ENCODE data around the gene KDM1A. TPM values are rescaled to one million over a fixed set of nuclear protein-coding genes. Genes with fewer than 3 reads are reported as not detected.
A peak's percentile ranks its signal among the peaks of the same experiment; 100 is the strongest.

KDM1A gene
- total RNA-seq, 2 experiments from 2014 or later: 66.5 to 73.2 TPM

- intact Hi-C loops (cut with DNase I, micrococcal nuclease): loop anchor here (1.0 kb wide), 2 partner anchors 86 to 122 kb away; no protein-coding TSS in a partner anchor
- DNase-seq: peak; percentile 74
- H3K4me3 Mint-ChIP-seq: no peak overlapping the region
- POLR2A ChIA-PET: interaction anchor here (0.6 to 1.0 kb wide), 2 partner anchors 80 to 85 kb away, joined by 3 read pairs; no protein-coding TSS in a partner anchor
- ATAC-seq: peak; percentile 17
- peaks cover 14% of the 10 kb centered on the region for H3K36me3 Mint-ChIP-seq (ENCODE audit: low read depth)
- H3K27ac Mint-ChIP-seq: no peak overlapping the region
- no peaks in the 10 kb centered on the region for H3K9me3 Mint-ChIP-seq (ENCODE audit: low read depth)
- H3K27me3 Mint-ChIP-seq: no peaks in the 10 kb centered on the region
- H3K4me1 Mint-ChIP-seq: peaks cover 45% of the 10 kb centered on the region
- CTCF ChIA-PET: interaction anchor here (0.6 to 14.4 kb wide), 33 partner anchors 8 to 1394 kb away, joined by 3 to 547 read pairs (median 4); no protein-coding TSS in a partner anchor
Observed at GRCh38 chr1:23098463-23099170, 79.3 kb downstream of the KDM1A start.

- no peaks in the 10 kb centered on the region for H3K27me3 Mint-ChIP-seq
- ATAC-seq (no peak), DNase-seq (no peak)
- POLR2A ChIA-PET: interaction anchor here (0.6 to 1.0 kb wide), 3 partner anchors 79 to 85 kb away, joined by 3 read pairs; no protein-coding TSS in a partner anchor
- H3K27ac Mint-ChIP-seq: no peak overlapping the region
- intact Hi-C loops (cut with DNase I, micrococcal nuclease): no loop called here
- H3K4me3 Mint-ChIP-seq: no peak overlapping the region
- peaks cover 47% of the 10 kb centered on the region for H3K4me1 Mint-ChIP-seq
- CTCF ChIA-PET: interaction anchor here (0.6 to 14.4 kb wide), 34 partner anchors 8 to 1395 kb away, joined by 3 to 547 read pairs (median 4); no protein-coding TSS in a partner anchor
- peaks cover 9% of the 10 kb centered on the region for H3K36me3 Mint-ChIP-seq (ENCODE audit: low read depth)
- H3K9me3 Mint-ChIP-seq (ENCODE audit: low read depth): no peaks in the 10 kb centered on the region
Observed at GRCh38 chr1:23099171-23099536, 79.9 kb downstream of the KDM1A start.

DNA sequence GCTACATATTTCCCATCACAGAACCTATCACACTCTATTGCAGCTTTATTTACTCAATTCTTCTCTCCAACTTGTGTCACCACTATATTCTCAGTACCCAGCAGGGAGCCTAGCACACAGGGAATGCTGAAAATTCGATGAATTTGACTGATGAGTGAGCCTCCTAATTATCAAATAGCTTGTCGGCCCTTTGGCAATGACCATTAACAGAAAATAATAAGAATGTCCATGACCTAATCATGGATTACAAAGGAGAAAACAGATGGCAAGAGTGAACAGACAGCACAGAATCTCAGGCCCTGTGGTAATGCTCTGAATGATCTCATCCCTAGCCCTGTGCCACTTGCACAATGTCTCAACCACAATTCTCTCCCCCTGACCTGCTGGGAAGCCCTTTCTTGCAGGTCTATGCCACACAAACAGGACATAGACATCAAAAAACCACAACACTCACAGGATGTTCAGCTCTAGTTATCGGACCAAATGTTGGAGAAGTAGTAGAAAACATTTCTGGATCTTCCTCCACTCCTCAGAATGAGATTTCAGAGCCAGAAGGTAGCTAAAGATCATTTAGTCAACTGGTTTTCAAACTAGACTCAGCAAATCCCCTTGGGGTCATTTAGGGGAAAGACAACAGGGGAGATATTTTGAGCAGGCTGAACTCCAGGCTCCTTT lies 80.9 kb downstream of the KDM1A start:
- H3K27ac Mint-ChIP-seq: peak overlapping the region; percentile 70
- no peaks in the 10 kb centered on the region for H3K9me3 Mint-ChIP-seq (ENCODE audit: low read depth)
- intact Hi-C loops (cut with DNase I, micrococcal nuclease): loop anchor here in 1 of 2 experiments (5.0 to 10.0 kb wide), 2 partner anchors 47 to 435 kb away; partner anchors contain the start of gene E2F2
- peaks cover 50% of the 10 kb centered on the region for H3K4me1 Mint-ChIP-seq
- DNase-seq (peak; percentile 57), ATAC-seq (peak; percentile 62)
- H3K4me3 Mint-ChIP-seq: no peak overlapping the region
- peaks cover 6% of the 10 kb centered on the region for H3K36me3 Mint-ChIP-seq (ENCODE audit: low read depth)
- ChIA-PET CTCF (interaction anchor here (0.6 to 14.4 kb wide), 14 partner anchors 11 to 446 kb away, joined by 3 to 547 read pairs (median 6); no protein-coding TSS in a partner anchor), POLR2A (interaction anchor here (0.8 kb wide), 2 partner anchors 19 to 84 kb away, joined by 3 read pairs; no protein-coding TSS in a partner anchor)
- no peaks in the 10 kb centered on the region for H3K27me3 Mint-ChIP-seq

- Mint-ChIP-seq H3K4me1 (peaks cover 50% of the 10 kb centered on the region), H3K27ac (no peak overlapping the region)
- CTCF ChIA-PET: interaction anchor here (1.1 to 14.4 kb wide), 10 partner anchors 10 to 94 kb away, joined by 3 to 547 read pairs (median 26); no protein-coding TSS in a partner anchor
Observed at GRCh38 chr1:23101101-23101827, 82.0 kb downstream of the KDM1A start.

GRCh38 chr1:23101887-23102286 lies 82.6 kb downstream of the KDM1A start:
- intact Hi-C loops (cut with DNase I, micrococcal nuclease): loop anchor here in 1 of 2 experiments (5.0 to 10.0 kb wide), 2 partner anchors 45 to 433 kb away; partner anchors contain the start of gene E2F2
- H3K27ac Mint-ChIP-seq: no peak overlapping the region
- POLR2A ChIA-PET: interaction anchor here (1.7 kb wide), 1 partner anchor 83 kb away, joined by 5 read pairs; no protein-coding TSS in a partner anchor

More at GRCh38 chr1:23101101-23101827, 82.0 kb downstream of the KDM1A start:
- intact Hi-C loops (cut with DNase I, micrococcal nuclease): loop anchor here in 1 of 2 experiments (5.0 to 10.0 kb wide), 2 partner anchors 46 to 434 kb away; partner anchors contain the start of gene E2F2
- Mint-ChIP-seq H3K27me3 (no peaks in the 10 kb centered on the region), H3K36me3 (ENCODE audit: low read depth) (peaks cover 6% of the 10 kb centered on the region), H3K4me3 (no peak overlapping the region), H3K9me3 (ENCODE audit: low read depth) (no peaks in the 10 kb centered on the region)
- ATAC-seq (no peak), DNase-seq (no peak)
- POLR2A ChIA-PET: no interaction called here

DNA sequence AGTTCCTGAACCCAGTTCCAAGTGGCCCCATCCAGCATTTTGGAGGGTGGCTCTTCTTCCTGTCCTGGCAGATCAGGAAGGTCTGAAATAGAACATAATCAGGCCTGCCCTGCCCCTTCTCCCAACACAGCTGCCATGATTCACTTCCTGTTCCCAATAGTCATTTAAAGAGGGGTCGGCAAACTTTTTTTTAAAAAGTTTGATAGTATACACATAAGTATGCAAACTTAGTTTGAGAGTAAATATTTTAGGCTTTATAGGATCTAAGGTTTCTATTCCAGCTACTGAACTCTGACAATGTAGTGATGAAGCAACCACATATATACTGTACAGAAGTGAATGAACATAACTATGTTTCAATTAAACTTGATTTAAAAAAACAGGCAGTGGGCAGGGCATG lies 83.0 kb downstream of the KDM1A start:
- DNase-seq: no peak
- ChIA-PET CTCF (interaction anchor here (1.2 to 14.4 kb wide), 6 partner anchors 18 to 301 kb away, joined by 3 to 547 read pairs (median 18); partner anchors contain the start of gene KDM1A), POLR2A (interaction anchor here (1.7 kb wide), 1 partner anchor 82 kb away, joined by 5 read pairs; no protein-coding TSS in a partner anchor)
- intact Hi-C loops (cut with DNase I, micrococcal nuclease): loop anchor here in 1 of 2 experiments (5.0 to 10.0 kb wide), 2 partner anchors 45 to 433 kb away; partner anchors contain the start of gene E2F2
- ATAC-seq: no peak
- Mint-ChIP-seq H3K27me3 (no peaks in the 10 kb centered on the region), H3K9me3 (ENCODE audit: low read depth) (no peaks in the 10 kb centered on the region), H3K36me3 (ENCODE audit: low read depth) (peaks cover 6% of the 10 kb centered on the region), H3K4me1 (peaks cover 50% of the 10 kb centered on the region), H3K27ac (no peak overlapping the region), H3K4me3 (no peak overlapping the region)

More at GRCh38 chr1:23101887-23102286, 82.6 kb downstream of the KDM1A start:
- CTCF ChIA-PET: interaction anchor here (1.2 to 14.4 kb wide), 6 partner anchors 18 to 302 kb away, joined by 3 to 547 read pairs (median 18); partner anchors contain the start of gene KDM1A
- DNase-seq (no peak), ATAC-seq (no peak)
- H3K4me1 Mint-ChIP-seq: peaks cover 50% of the 10 kb centered on the region
- no peak overlapping the region for H3K4me3 Mint-ChIP-seq
- H3K27me3 Mint-ChIP-seq: no peaks in the 10 kb centered on the region
- H3K9me3 Mint-ChIP-seq (ENCODE audit: low read depth): no peaks in the 10 kb centered on the region
- peaks cover 6% of the 10 kb centered on the region for H3K36me3 Mint-ChIP-seq (ENCODE audit: low read depth)

DNA sequence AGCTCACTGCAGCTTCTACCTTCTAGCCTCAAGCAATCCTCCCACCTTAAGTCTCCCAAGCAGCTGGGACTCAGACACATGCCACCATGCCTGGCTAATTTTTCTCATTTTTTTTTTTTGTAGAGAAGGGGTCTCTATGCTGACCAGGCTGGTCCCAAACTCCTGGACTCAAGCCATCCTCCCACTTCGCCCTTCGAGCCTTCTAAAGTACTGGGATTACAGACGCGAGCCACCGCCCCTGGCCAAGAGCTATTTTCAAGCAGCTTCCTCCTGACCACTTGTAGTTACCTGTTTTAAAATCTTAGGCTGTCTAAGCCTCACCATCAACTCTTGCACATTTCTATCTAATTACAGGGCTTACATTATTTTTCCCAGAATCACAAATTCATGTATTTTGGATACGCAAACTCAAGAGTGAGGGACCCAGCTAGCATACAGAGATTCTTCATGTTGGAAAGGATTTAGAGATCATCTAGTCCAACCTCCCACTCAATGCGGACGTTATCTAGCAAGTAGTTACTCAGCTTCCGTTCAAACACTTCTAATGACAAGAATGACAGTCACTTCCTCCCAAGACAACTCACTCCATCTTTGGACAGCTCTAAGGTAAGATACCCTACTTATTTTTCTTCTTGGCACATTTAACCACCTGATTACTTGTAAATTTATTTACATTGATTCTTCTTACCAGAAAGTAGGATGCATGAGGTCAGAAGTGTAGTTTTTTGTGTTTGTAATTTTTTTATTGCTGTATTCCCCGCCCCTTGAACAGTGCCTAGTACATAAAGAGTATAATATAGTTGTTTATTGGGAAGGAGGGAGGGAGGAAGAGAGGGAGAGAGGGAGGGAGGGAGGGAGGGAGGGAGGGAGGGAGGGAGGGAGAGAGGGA lies 84.0 kb downstream of the KDM1A start:
- CTCF ChIA-PET: interaction anchor here (0.6 to 14.4 kb wide), 9 partner anchors 10 to 300 kb away, joined by 3 to 547 read pairs (median 3); partner anchors contain the start of gene KDM1A
- peaks cover 50% of the 10 kb centered on the region for H3K4me1 Mint-ChIP-seq
- peak overlapping the region; percentile 56 for H3K4me3 Mint-ChIP-seq
- intact Hi-C loops (cut with DNase I, micrococcal nuclease): loop anchor here in 1 of 2 experiments (1.0 to 10.0 kb wide), 3 partner anchors 44 to 432 kb away; partner anchors contain the start of genes E2F2 and LUZP1
- ATAC-seq (peak; percentile 92), DNase-seq (peak; percentile 51)
- peak overlapping the region; percentile 92 for H3K27ac Mint-ChIP-seq
- no peaks in the 10 kb centered on the region for H3K27me3 Mint-ChIP-seq
- POLR2A ChIA-PET: interaction anchor here (0.6 to 1.7 kb wide), 5 partner anchors 14 to 240 kb away, joined by 3 to 5 read pairs (median 3); no protein-coding TSS in a partner anchor
- H3K36me3 Mint-ChIP-seq (ENCODE audit: low read depth): peaks cover 10% of the 10 kb centered on the region
- H3K9me3 Mint-ChIP-seq (ENCODE audit: low read depth): no peaks in the 10 kb centered on the region

DNA sequence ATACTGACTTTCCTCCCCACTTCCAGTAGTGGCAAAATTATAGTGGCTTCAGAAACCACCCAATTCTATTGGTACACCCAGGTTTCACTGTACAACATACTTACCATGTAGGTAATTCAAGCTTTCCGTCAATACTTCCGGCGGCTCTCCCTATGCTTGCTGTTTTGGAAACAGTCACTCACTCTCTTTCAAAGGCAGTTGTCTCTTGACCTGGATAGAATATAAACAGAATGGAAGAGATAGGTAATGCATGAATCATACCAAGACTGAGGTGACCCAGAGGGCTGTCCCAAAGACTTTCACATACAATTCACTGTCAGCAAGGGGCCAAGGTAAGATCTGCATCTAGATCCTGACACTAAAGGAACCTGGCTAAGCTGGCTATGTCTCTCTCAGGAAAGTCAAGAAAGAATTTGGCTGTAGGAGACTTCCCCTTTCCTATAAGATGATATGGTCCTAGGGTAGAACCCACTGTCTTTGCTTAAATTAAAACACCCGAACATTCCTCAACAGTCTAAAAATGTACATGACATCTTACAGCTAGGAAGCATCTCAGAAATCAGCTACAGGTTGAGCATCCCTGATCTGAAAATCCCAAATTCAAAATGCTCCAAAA lies 89.8 kb downstream of the KDM1A start:
- peak overlapping the region; percentile 6 for H3K27ac Mint-ChIP-seq
- no peaks in the 10 kb centered on the region for H3K9me3 Mint-ChIP-seq (ENCODE audit: low read depth)
- POLR2A ChIA-PET: no interaction called here
- ATAC-seq: peak; percentile 67
- DNase-seq: peak; percentile 55
- H3K4me1 Mint-ChIP-seq: peaks cover 54% of the 10 kb centered on the region
- peaks cover 15% of the 10 kb centered on the region for H3K36me3 Mint-ChIP-seq (ENCODE audit: low read depth)
- CTCF ChIA-PET: interaction anchor here (0.9 to 9.4 kb wide), 4 partner anchors 9 to 76 kb away, joined by 3 to 73 read pairs (median 24); no protein-coding TSS in a partner anchor
- no peak overlapping the region for H3K4me3 Mint-ChIP-seq
- intact Hi-C loops (cut with DNase I, micrococcal nuclease): loop anchor here in 1 of 2 experiments (10.0 kb wide), 1 partner anchor 426 kb away; the partner anchor contains the start of gene E2F2
- no peaks in the 10 kb centered on the region for H3K27me3 Mint-ChIP-seq

DNA sequence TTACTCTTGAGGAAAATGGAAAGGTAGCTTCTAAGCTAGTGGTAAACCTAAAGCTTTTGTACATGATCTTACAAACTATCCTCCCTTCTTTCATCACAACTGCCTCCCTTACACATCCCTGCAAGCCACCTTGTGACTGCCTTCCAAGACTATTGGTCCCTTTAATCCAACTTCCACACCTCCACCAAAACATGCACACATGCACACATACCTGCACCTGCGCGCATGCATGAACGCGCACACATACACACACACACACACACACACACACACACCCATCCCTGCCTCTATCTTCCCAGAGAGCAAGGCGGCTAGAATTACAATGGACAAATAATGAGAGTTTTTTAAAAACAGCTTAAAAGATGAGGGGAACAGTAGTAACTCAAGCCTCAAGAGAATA lies 91.1 kb downstream of the KDM1A start:
- peaks cover 62% of the 10 kb centered on the region for H3K4me1 Mint-ChIP-seq
- intact Hi-C loops (cut with DNase I, micrococcal nuclease): loop anchor here (5.0 to 10.0 kb wide), 2 partner anchors 37 to 1326 kb away; partner anchors contain the start of gene USP48 (in 1 of the 2)
- H3K36me3 Mint-ChIP-seq (ENCODE audit: low read depth): peaks cover 15% of the 10 kb centered on the region
- H3K4me3 Mint-ChIP-seq: no peak overlapping the region
- no peak for ATAC-seq
- ChIA-PET CTCF (interaction anchor here (0.7 to 9.4 kb wide), 9 partner anchors 9 to 91 kb away, joined by 3 to 73 read pairs (median 4); no protein-coding TSS in a partner anchor), POLR2A (interaction anchor here (0.6 to 1.0 kb wide), 3 partner anchors 37 to 1765 kb away, joined by 3 to 5 read pairs (median 3); no protein-coding TSS in a partner anchor)
- H3K9me3 Mint-ChIP-seq (ENCODE audit: low read depth): no peaks in the 10 kb centered on the region
- DNase-seq: no peak
- no peaks in the 10 kb centered on the region for H3K27me3 Mint-ChIP-seq
- peak overlapping the region; percentile 45 for H3K27ac Mint-ChIP-seq
